Endothelial cell of umbilical vein (primary cell): ENCODE data around the gene PROKR2. TPM values are rescaled to one million over a fixed set of nuclear protein-coding genes. Genes with fewer than 3 reads are reported as not detected.
A peak's percentile ranks its signal among the peaks of the same experiment; 100 is the strongest.

Experiments
- BruUV-seq: library from RNA; stranded (reverse); fragments of 400-500 nt; replicated peaks from 2 replicates; lab custom pipeline; 2021; lab: Mats Ljungman, UMichigan
- CTCF ChIA-PET: fragments of 300-600, 350-600 bp; sonication (Branson Sonifier 250); formaldehyde crosslinking; loops from one replicate; lab custom pipeline; 2021; ENCODE audit warnings: antibody characterized with exemption, inconsistent platforms; lab: Charles Lee
- POLR2A ChIA-PET: fragments of 300-600, 350-600 bp; sonication (Branson Sonifier 250); formaldehyde crosslinking; loops from one replicate; lab custom pipeline; 2021; ENCODE audit warnings: antibody characterized with exemption, inconsistent platforms; lab: Charles Lee
- DNase-seq: peaks from one replicate; pipeline ENCODE4 v3.0.0-alpha.2; 2011; ENCODE audit warnings: low read depth, low spot score
- FAIRE-seq: peaks from 2 replicates; lab custom pipeline; 2011; peaks lifted over from hg19 to GRCh38; lab: Jason Lieb, UNC
- H2AFZ ChIP-seq: 2 replicates; pipeline ENCODE4 v1.6.0; 2012; ENCODE audit warnings: low read depth, low read length, control low read depth, inconsistent platforms
- H3K27ac ChIP-seq: 2 replicates; pipeline ENCODE4 v1.5.1; 2011; ENCODE audit warnings: low read depth, mild to moderate bottlenecking, control low read depth, low read length, moderate library complexity; ENCODE audit not compliant: insufficient read depth
- H3K27me3 ChIP-seq, 2 experiments: 2 replicates each; pipeline versions ENCODE4 v1.6.0 to v1.6.1; 2011; ENCODE audit warnings: low read length in 2 of 2, mixed read lengths in 1 of 2; ENCODE audit not compliant: control insufficient read depth in 2 of 2, insufficient read depth in 2 of 2
- H3K36me3 ChIP-seq, 2 experiments: 2 replicates in 1 of 2; 3 replicates in 1 of 2; pipeline ENCODE4 v1.5.1; 2011; ENCODE audit warnings: low read length in 2 of 2, mild to moderate bottlenecking in 1 of 2, moderate library complexity in 1 of 2; ENCODE audit not compliant: control insufficient read depth in 2 of 2, insufficient read depth in 2 of 2; ENCODE audit errors: extremely low read depth in 1 of 2
- H3K4me1 ChIP-seq: 3 replicates; pipeline ENCODE4 v1.5.1; 2011; ENCODE audit warnings: mild to moderate bottlenecking, low read length; ENCODE audit not compliant: control insufficient read depth, insufficient read depth; ENCODE audit errors: extremely low read depth
- H3K4me2 ChIP-seq: 2 replicates; pipeline ENCODE4 v1.6.1; 2011; ENCODE audit warnings: low read length, control low read depth, mixed read lengths; ENCODE audit not compliant: insufficient read depth
- H3K4me3 ChIP-seq, 3 experiments: fragments of 200-600 bp in 1 of 3; sonication (generic), shearing (Covaris generic) in 1 of 3; replicated peaks in 1 of 3; 2 replicates each; pipeline ENCODE4 v1.5.1; 2011 to 2016; ENCODE audit warnings: control low read depth in 3 of 3, low read length in 3 of 3, mild to moderate bottlenecking in 2 of 3, inconsistent platforms in 1 of 3, low read depth in 1 of 3, moderate library complexity in 1 of 3; ENCODE audit not compliant: insufficient read depth in 1 of 3
- H3K79me2 ChIP-seq: 2 replicates; pipeline ENCODE4 v1.6.0; 2012; ENCODE audit warnings: low read length, inconsistent platforms; ENCODE audit not compliant: control insufficient read depth, insufficient read depth
- H3K9ac ChIP-seq: replicated peaks from 2 replicates; pipeline ENCODE3; 2011; ENCODE audit warnings: low read length, control low read depth; ENCODE audit not compliant: insufficient read depth; ENCODE audit errors: extremely low read depth
- H3K9me1 ChIP-seq: replicated peaks from 3 replicates; pipeline ENCODE4 v1.6.0; 2011; ENCODE audit warnings: mild to moderate bottlenecking, low read length; ENCODE audit not compliant: control insufficient read depth, insufficient read depth; ENCODE audit errors: extremely low read depth
- H3K9me3 ChIP-seq: replicated peaks from 2 replicates; pipeline ENCODE4 v1.5.1; 2012; ENCODE audit warnings: low read length, inconsistent platforms; ENCODE audit not compliant: control insufficient read depth, insufficient read depth
- H4K20me1 ChIP-seq: replicated peaks from 2 replicates; pipeline ENCODE3; 2011; ENCODE audit warnings: mild to moderate bottlenecking, low read length; ENCODE audit not compliant: control insufficient read depth, insufficient read depth; ENCODE audit errors: extremely low read depth
- FOS ChIP-seq: IDR thresholded peaks from 2 replicates; pipeline ENCODE4 v1.6.1; 2011; ENCODE audit warnings: mild to moderate bottlenecking, low read length, moderate library complexity, borderline replicate concordance; ENCODE audit not compliant: insufficient read depth
- GATA2 ChIP-seq: IDR thresholded peaks from 2 replicates; pipeline ENCODE4 v1.7.0; 2011; ENCODE audit warnings: low read depth, mild to moderate bottlenecking, moderate library complexity, mixed read lengths, low read length; ENCODE audit not compliant: insufficient read length, insufficient read depth
- JUN ChIP-seq: IDR thresholded peaks from 2 replicates; pipeline ENCODE4 v1.6.1; 2011; ENCODE audit warnings: borderline replicate concordance, low read depth; ENCODE audit not compliant: insufficient read length, insufficient read depth
- MYC ChIP-seq: IDR thresholded peaks from one replicate; pipeline ENCODE4 v1.6.1; 2011; ENCODE audit warnings: mild to moderate bottlenecking, low read depth, low read length
- POLR2AphosphoS5 ChIP-seq: IDR thresholded peaks from 2 replicates; pipeline ENCODE4 v1.6.1; 2012; ENCODE audit warnings: low read depth, mild to moderate bottlenecking, control low read depth, low read length, moderate library complexity; ENCODE audit not compliant: insufficient read depth
- dilution Hi-C: fragments of 300-500 bp; cut with MboI; formaldehyde crosslinking; loops from one replicate; pipeline ENCODE4 v1.15.0; 2019; ENCODE audit warnings: low sequenced_read_pairs; ENCODE audit not compliant: extremely low pct_ligation_motif_present
- intact Hi-C: fragments of 100-400 bp; cut with micrococcal nuclease; formaldehyde crosslinking; loops from one replicate; pipeline ENCODE4 v1.10.0; 2022
- polyA plus RNA-seq, 4 experiments: library from polyadenylated mRNA; depleted of rRNA in 3 of 4; stranded (reverse) in 3 of 4; unstranded in 1 of 4; fragments of >200 nt; gene quantifications; 2 replicates each; pipeline versions ENCODE4 v1.2.1 to v1.2.3, GENCODE V29; 2011 to 2012; ENCODE audit warnings: missing spikeins in 1 of 4
- total RNA-seq: library from RNA; stranded (reverse); gene quantifications from 2 replicates; pipeline ENCODE4 v1.2.3, GENCODE V29; 2021
- TF ChIP-seq, protein P1 (sequence below): IDR thresholded peaks from 2 replicates; pipeline ENCODE4 v1.6.1; 2011; ENCODE audit not compliant: insufficient read depth, insufficient read length

Gene PROKR2
- total and polyA plus RNA-seq, 2 donors (not counting 3 experiments of a cell fraction or from before 2014, with no cell fraction given): not detected

DNA sequence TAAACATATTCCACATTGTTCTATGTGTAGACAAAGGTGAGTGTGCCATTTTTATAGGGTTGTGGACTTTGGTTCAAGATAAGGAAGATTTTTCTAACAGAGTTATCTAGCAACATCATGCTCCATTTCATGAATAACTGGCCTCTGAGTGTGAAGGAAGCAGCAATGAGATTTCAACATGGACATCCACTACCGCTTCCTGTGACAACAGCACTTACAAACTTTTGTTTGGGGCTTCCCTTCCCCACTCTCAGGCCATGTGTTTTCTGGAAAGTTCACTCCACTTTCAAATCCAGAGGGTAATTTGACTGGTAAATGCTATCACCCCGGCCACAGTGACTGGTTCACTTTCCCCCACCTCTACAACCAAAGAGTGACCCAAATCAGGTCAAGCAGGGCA is 38.1 kb upstream of the PROKR2 start:
- Histone ChIP-seq H3K27me3 (no peaks in the 10 kb centered on the region), H3K9me1 (no peaks in the 10 kb centered on the region), H3K9me3 (no peaks in the 10 kb centered on the region), H2AFZ (peak overlapping the region; percentile 22), H4K20me1 (no peaks in the 10 kb centered on the region), H3K4me2 (peak overlapping the region; percentile 20), H3K9ac (no peak overlapping the region), H3K36me3 (no peaks in the 10 kb centered on the region), H3K79me2 (no peaks in the 10 kb centered on the region), H3K4me3 (no peak overlapping the region), H3K27ac (peak overlapping the region; percentile 92), H3K4me1 (peaks cover 21% of the 10 kb centered on the region)
- FAIRE-seq (no peak), DNase-seq (no peak)
- intact Hi-C loops (loop anchor here (10.0 kb wide), 1 partner anchor 230 kb away; the partner anchor contains the start of gene CDS2), dilution Hi-C loops (no loop called here)
- TF ChIP-seq JUN (no peak), MYC (no peak), GATA2 (no peak), FOS (no peak), POLR2AphosphoS5 (no peak)
- TF ChIP-seq, protein P1, sequence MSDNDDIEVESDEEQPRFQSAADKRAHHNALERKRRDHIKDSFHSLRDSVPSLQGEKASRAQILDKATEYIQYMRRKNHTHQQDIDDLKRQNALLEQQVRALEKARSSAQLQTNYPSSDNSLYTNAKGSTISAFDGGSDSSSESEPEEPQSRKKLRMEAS: no peak
- CTCF ChIA-PET: no interaction called here
- no TSS peak for BruUV-seq
- POLR2A ChIA-PET: no interaction called here
